ENCODE measurements around the gene LRBA.

- TF ChIP-seq CTCF (IDR thresholded peaks at IDR 0.05) (no peak), POLR2A (IDR thresholded peaks at IDR 0.05) (no peak)
These were observed 537.2 kb downstream of the LRBA start for GRCh38 chr4:150477869-150478268.

Measured in testis (tissue), 2 donors.